GM19351 (cell line): Measurements from ENCODE around the gene WASF2.
"Not testable (repeated sequence)": the region's sequence is repeated elsewhere in the genome, so short reads cannot be mapped to it uniquely, and the experiment has no call there.

Experiments used
- ATAC-seq: cut with Tn5 transposase; IDR thresholded peaks from one replicate; pipeline ENCODE4 v1.9.1; 2021; ENCODE audit warnings: mild to moderate bottlenecking, moderate library complexity; ENCODE audit not compliant: unreplicated experiment

The WASF2 gene

DNA sequence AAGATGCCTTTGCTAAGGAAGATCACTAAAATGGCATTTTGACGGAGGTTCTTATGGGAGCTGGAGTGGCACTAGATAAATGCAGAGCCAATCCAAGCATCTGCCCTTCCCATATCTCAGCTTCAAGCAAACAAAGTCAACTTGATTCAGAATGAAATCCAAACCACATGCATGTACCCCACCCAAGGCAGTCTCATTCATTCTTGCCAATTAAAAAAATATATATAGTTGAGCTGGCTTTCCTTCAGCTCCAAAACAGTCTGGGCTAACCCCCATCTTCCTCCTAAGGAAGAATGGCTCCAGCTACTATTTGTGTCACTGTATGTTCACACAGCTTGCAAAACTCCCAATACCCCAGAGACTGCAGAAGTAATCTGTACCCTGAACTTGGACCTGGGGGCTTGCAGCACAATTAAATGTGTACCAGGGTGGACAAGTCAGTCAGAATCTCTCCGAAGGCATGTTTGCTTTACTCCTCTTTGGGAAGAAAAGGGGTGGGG lies 62.1 kb downstream of the WASF2 start:
- ATAC-seq: no peak

DNA sequence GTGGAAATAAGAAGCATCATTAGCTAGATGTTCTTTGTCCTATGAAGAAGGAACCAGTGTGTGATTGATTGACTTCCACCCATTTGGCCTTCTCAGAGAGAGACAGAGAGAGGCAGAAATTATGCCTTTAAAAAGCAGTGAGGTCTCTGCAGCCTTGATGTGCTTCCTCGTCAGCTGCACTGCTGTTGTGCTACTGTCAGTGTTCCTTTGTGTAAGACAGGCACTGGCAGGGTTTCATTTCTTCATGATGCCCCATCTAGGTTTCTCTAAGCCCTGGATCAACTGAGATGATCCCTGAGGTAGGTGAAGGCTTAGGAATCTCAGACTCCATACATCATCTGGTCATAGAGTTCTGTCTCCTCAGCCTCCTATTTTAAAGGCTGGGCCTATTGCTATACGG lies 62.6 kb downstream of the WASF2 start:
- no peak for ATAC-seq

DNA sequence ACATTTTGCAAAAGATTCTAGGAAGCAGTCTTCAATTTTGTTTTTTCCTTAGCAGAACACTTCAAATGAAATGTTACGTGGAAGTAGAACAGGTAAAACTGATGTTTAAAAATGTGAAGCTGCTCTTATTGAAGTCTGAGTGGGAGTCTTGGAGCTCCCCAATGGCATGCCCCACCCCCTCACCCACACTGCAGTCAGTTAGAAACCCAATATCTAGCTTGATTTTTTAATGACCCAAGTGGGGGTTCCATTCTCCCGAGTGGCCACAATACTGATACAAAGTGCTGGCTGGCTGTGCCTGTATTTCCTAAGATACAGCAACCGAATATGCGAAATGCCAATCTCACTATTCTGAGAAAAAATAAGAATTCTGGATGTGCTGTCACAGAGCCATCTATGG lies 66.3 kb downstream of the WASF2 start:
- ATAC-seq: no peak

DNA sequence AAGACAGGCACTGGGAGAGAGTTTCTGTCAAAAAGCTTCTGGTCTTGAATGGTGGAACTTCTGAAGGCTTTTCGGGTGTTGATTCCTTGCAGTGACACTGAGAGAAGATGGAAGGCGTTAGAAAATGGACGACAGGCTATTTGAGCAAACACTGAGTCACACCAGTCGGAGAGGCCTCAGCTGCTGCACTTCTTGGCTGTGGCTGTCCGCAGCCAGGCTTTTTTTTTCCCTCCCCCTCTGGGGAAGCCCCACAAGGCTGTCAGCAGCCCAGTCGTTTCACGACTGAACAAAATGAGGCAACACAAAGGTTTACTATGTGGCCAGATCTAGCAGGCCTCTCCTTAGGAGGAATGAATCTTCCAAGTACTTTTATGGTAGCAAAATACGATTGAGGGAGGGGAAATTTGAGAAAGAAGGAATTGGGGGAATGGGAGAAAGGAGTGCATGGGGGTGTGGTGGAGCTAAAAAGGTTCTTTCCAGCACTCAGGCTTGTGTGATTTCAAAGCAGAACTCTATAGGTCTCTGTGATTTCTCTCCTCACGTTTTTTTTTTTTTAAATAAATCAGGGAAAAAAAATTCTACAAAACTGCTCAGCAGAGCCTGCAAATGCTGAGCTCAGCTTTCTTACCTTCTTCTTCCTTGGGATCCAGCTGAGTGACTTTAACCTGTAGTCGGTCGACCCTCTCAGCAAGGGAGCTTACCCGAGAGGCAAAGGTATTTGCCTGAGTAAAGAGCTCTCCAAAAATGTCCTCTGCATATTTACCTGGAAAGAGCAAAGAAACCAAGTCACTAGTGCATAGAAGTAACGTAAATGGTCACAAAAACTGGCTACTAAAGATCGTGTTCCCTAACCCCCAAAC lies 71.4 kb downstream of the WASF2 start:
- ATAC-seq: peak; percentile 76

DNA sequence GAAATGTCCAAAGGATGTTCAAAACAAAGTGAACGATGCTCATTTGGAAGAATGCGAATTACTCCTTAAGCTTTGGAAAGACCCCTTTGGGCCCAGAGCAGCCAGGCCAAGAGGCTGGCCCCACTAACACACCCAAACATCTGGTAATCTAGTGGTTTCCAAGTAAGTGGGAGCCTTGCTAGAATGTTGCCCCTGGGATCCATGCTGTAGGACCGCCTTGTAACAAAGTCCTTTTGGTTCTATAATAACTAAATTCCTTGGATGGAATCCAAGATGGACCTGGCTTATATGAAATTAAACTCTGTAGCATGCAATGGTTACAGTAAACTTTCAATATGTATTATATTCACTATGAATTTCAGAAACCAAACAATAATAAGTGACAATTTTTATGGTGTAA lies 72.3 kb downstream of the WASF2 start:
- no peak for ATAC-seq

DNA sequence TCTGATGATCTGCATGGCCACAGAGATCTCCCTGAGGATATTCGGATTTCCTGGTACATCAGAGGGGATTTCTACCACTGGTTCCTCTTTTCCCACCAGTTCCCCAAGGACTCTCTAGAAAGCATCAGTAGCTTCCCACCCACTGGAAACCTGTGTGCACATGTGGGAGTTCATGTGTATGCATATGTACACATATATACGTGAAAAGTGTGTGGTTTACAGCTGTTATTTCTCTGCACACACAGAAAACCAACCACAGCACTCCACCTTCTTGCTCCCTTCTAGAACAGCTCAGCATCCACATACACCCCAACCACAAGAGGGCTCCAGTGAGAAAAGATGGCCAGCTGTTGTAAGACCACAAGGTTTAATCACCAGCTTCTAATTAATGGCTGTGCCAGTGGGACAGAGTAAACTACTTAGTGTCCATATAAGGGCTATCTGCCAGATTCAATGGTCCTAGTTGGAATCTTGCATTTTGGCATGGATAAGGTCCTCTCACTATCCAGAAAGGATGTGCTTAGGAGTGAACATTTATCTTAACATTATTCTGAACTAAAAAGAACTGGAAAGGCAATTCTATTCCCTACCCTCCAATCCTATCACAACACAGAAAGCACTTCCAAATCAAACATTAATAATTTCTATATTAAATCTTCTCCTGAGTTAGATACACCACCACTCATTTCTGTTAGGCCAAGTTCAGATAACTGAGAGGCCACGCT lies 73.4 kb downstream of the WASF2 start:
- peak; percentile 39 for ATAC-seq

DNA sequence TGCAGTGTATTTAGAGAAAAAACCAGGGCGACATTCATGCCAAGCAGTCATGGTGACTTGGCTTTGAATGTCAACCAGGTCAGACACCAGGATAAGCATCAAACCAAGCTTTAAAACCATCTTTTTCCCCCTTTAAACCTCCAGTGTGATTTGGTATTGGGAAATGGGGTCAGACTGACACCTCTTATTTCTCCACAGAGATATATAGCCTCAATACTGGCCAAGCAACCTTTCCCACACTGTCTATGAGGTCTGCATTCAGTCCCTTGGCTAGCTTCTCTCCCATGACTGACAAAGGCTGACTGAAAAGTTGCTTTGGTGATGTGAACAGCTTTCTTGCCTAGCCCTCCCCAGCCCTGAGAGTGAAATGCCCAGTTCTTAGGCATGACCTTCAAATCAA lies 75.9 kb downstream of the WASF2 start:
- no peak for ATAC-seq

DNA sequence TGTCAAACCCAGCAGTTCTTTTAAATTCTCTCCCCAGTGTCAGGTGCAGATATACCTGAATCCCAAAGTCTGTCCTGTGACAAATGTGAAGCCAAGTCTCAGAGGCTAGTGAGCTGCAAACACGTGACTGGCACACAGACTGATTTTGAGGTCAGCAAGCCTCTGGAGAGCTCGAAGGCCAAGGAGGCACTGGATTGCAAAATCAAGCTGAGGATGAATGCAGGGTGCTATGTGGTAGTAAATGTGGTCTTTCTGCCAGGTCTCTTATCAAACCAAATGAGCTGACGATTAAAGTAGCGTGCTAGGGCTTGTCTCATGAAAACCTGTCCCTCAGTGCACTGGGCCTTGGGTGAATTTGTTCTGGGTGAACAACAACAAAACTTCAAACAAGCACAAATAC lies 77.0 kb downstream of the WASF2 start:
- ATAC-seq: no peak

DNA sequence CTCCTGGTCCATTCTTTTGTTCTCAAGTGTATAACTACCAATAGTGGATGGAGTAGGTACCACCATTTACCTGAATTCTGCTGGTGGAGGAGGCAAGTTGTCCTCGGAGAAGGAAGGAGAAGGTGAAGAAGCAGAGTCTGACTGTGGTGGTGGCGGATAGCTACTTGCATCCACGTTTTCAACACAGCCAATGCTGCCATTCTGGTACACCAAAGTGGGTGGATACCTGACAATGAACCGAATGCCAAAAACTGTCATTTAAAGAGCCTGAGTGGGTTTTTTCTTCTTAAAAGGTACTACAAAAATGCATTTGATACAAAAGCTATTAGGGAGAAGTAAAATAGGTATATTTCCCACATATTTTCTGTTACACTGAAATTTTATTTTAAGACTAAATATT lies 77.5 kb downstream of the WASF2 start:
- no peak for ATAC-seq

DNA sequence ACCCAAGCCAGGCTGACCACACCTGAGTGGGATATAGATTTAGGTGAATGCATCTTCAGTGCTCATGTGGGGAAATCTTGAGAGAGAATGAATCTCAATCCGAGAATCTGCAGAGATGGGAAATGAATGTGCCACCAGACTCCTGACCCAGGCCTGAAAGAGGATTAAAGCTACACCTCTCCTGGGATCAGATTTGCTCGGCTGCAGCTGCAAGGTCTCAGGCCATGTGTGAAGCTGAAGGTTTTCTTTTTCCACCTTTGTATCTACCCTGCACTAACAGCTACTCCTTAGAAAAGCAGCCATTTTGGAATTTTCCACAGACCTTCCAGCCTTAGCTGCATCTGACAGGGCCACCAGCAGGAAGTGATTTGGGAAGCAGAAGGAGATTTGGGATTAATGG lies 79.3 kb downstream of the WASF2 start:
- no peak for ATAC-seq

DNA sequence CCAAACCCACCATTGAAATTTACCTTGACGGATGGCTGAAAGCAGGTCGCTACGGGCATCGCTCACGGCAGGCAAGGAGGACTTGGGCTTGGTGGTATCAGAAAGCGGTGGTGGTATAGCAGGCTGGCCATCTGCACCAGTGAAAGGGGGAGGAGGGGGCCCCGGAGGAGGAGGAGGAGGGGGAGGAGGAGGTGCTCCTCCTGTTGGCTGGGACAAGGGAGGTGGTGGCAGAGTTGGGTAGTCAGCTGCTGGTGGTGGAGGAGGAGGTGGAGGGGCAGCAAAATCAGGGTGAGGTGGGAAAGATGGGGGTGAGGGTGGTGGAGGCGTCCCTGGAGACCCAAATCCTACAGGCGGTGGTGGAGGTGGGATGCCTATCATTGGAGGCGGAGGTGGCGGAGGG lies 80.3 kb downstream of the WASF2 start:
- no peak for ATAC-seq

DNA sequence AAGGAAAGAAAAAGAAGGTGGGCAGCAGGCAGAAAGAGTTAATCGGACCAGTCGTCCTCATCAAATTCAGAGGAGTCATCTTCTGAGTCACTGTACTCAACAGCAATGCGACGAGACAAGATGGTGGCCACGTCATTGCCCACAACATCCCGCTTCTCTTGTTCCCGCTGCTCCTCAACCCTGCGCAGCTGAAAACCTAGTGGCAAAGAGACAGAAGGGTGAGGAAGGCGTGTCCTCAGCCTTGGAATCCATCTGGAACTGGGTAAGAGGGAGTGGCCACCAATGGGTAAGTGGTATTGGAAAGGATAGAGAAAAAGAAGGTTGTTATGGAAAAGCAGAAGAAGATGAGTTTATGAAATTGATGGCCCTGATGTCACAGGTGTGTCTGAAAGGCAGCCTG lies 81.8 kb downstream of the WASF2 start:
- ATAC-seq: no peak

DNA sequence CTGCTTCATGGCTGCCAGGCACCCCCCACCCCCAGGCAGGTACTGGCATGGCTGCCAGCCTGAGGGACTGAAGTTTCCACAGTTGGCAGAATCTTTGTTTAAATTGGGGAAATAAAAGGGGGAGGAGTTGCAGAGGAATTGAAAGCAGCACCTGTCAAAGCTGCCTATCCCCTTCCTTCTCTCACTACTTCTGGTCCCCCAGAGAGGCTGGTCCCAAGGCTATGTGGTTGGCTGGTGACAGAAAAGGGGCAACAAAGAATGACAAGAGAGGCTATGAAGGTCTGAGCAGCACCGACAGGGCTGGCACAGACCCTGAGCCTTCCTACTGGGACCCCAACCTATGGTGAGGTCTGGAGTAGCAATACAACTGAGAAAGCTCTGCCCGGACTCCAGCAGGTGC lies 83.2 kb downstream of the WASF2 start:
- not testable (repeated sequence) for ATAC-seq

DNA sequence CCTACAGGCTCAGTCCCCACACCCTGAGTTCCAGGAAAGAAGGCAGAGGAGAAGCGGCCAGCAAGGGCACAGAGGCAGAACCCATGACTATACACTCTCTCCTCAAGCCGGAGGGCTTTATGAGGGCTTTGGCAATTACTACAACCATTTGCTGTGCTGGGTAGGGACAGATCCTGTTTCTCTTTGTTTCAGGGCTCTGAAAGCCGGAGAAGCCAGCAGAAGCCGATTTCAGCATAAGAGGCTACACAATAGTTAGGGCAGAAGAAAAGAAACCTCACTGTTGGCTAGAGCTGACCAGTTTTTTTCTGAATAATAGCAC lies 83.6 kb downstream of the WASF2 start:
- ATAC-seq: no peak

DNA sequence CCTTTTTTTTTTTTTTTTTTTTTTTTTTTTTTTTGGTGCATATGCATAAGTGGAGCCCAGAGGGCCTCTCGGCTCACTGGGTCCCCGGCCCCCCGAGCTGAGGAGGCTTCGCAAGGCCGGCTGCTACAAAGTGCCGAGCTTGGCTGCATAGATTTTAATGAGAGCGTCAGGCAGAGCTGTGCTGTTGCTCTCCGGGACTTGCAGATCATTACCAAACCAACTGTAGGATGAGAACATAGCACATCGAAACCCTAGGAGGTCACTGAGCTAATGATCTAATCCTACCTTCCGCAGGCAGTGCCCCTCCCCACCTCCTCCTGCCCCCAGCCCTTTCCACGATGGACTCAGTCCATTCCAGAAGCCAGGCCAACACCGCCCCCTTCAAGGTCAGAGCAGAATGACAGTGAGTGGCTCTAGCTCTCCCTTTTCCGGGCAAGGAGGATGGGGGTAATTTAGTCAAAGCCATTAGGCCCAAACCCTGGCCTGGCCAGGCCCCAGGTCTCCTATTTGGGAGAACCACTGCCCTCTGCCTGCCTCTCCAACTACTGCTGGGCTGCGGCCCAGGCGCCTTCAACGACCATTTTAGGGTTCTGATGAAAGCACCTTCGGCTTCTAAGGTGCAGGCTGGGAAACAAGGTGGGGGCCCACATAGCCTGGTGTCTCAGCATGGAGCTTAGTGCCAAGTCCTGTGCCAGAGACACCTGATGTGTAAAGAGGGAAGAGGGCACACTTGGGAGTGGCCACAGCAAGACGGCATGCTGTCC lies 84.2 kb downstream of the WASF2 start:
- ATAC-seq: not testable (repeated sequence)

DNA sequence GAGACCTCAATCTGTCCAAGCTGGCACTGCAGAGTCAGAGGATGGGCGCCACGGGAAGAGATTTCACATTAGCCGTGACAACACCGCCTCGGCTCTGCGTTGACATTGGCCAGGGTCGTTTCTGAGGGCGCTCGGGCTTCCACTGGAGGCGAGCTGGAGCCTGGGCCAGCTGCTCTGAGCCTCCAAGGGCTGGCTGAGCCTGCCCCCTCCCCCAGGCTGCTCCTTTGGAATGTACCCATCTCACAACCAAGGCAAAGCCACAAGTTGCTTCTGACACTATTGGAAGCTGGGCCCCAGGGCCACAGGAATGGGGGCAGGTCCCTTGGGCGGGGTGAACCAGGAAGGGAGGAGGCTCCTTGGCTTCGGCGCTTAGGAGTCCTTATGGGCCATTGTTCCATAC lies 84.9 kb downstream of the WASF2 start:
- no peak for ATAC-seq

DNA sequence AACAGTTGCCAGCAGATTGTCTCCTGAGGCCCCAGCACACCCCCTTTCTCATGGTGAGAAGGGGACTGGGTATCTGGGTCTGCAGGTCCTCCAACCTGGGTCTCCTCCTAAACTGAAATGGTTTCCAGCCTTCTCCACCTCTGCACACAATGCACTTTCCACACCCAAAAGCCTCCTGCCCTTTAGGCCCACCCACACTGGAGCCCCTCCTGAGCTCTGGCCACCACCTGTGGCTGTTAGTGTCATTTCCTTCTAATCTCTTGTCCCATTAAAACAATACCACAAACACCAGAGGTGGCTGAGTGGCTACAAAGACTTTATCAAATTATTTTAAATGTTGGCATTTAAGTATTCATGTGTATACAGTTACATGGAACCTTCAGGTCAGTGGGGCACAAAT lies 86.0 kb downstream of the WASF2 start:
- no peak for ATAC-seq

DNA sequence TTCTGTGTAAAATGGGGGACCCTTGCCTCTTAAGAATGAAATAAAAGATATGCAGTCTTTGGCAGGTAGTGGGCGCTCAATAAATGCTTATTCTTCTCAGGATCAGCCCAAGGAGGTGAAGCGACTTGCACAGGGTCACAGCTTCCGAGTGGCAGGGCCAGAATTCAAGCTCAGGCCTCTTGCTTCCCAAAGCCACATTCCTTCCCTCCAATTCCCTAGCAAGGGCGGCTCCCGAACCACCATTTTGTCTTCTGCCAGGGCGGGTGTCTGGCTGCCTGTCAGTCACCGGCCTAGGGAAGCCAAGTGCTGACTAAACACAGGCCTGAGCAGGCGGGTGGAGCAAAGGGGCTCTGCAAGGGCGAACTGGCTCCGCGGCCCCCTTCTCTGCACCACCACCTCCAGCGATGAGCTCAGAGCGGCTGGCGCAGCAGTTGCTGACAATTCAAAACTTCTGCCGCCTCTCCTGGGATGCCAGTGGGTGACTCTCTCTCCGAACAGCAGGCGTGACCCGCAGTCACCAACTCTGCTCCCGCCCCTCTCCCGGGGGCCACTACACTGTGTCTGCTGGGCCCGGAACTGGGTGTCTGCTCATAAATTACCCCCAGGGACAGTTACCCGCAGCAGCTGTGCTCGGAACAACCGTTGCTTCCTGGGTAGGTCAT lies 86.8 kb downstream of the WASF2 start:
- ATAC-seq: no peak

DNA sequence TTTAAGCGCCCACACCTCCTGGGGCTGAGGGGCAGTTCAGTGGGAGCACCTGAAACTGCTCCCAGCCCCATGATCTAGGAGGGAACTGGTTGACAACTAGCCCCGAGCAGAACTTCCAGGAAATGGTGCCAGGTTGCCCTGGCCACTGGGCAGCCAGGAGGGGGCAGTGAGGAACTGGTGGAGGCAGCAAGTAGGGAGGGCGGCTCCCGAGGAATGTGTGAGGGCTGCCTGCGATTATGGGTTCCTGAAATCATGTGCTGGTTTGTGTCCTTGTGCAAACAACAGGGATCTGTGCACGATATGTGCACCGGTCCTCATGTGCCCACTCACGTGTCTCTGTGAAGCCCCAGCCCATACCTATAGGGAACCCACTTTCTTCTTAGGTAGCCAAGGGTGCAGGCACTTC lies 87.6 kb downstream of the WASF2 start:
- no peak for ATAC-seq

DNA sequence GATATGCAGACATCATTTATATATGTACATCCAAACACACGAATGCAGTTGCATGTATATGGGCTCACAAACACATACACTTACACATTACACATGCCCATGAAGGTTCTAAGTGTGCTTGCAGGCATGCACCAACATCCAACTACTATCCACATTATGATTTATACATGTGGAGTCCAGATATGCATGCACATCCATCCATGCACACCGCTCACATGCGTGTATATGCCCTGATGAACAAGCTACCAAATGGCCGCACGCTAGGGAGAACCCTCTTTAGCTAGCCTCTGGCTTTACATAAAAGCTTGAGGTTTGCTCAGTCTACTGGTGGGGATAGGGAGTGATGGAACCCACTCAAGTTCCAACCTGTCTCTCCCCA lies 89.0 kb downstream of the WASF2 start:
- no peak for ATAC-seq
